ENCODE data around the gene DOK6. TPM values are rescaled to one million over a fixed set of nuclear protein-coding genes. Genes with fewer than 3 reads are reported as not detected.
A peak's percentile ranks its signal among the peaks of the same experiment; 100 is the strongest.

DOK6 gene
- total and polyA plus RNA-seq, 2 of the 13 experiments (the other 11 are each of a cell fraction or from before 2014, with no cell fraction given): 17.0 to 17.2 TPM

DNA sequence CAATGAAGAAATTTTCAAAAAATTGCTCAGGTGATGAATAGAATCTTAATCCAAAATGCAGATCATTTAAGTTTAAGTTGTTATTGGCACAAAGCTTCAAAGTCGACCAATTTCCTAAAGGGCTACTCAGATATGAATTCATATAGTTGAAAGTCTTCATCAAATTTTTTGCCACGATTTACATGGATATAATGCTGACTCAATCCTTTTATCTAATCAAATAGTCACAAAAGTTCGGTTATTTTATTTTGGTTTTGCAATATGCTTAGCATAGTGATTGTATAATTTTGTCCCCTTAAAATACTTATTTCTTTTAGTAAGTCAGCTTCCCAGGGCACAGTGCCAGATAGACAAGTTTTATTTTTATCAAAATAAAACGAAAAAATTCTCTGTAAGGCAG lies 319.7 kb downstream of the DOK6 start:
- no peak for FAIRE-seq
- WGBS (ENCODE audit: low lambda C conversion rate): 55% methylated on average over 4 of the region's 4 CpGs
- BruUV-seq (replicated peaks): no TSS peak
- no peak for DNase-seq (ENCODE audit: low spot score)
- intact Hi-C loops (cut with micrococcal nuclease; ENCODE audit: unreplicated experiment) (no loop called here), in situ Hi-C loops (cut with HindIII; ENCODE audit: extremely low pct_ligation_motif_present, low pct_unique_long_range_greater_than_20kb) (no loop called here)
- Histone ChIP-seq H3K9ac (ENCODE audit: insufficient read depth, low read depth, low read length) (no peak overlapping the region), H3K27ac (ENCODE audit: extremely low read length, insufficient read depth, low read length) (no peak overlapping the region), H3K4me3 (replicated peaks in 1 of 3; ENCODE audit: insufficient read depth in 1 of 3, low read depth in 2 of 3, low read length in 3 of 3) (no peak overlapping the region), H3K27me3 (ENCODE audit: control insufficient read depth in 1 of 2, insufficient read depth in 2 of 2, low read length in 2 of 2) (no peaks in the 10 kb centered on the region), H3K4me2 (ENCODE audit: low read depth, low read length) (no peak overlapping the region), H3K9me3 (ENCODE audit: low read length) (peaks cover 31% of the 10 kb centered on the region), H3K36me3 (replicated peaks in 1 of 2; ENCODE audit: control insufficient read depth in 1 of 2, insufficient read depth in 2 of 2, low read length in 2 of 2) (no peaks in the 10 kb centered on the region), H3K79me2 (ENCODE audit: insufficient read depth, low read length) (no peaks in the 10 kb centered on the region), H4K20me1 (ENCODE audit: insufficient read depth, low read length) (no peaks in the 10 kb centered on the region), H2AFZ (ENCODE audit: low read length) (no peak overlapping the region), H3K4me1 (ENCODE audit: insufficient read depth, low read length) (no peaks in the 10 kb centered on the region; the same call in 1 of the 2 replicates)
- CTCF ChIA-PET (ENCODE audit: low intra/inter-chr PET ratio, low total read pairs): no interaction called here
- POLR2A ChIA-PET: no interaction called here
- ATAC-seq: no peak
- no peak for TF ChIP-seq SSRP1 (CRISPR knock-in tag; IDR thresholded peaks at IDR 0.05)
- TF ChIP-seq, protein P1, sequence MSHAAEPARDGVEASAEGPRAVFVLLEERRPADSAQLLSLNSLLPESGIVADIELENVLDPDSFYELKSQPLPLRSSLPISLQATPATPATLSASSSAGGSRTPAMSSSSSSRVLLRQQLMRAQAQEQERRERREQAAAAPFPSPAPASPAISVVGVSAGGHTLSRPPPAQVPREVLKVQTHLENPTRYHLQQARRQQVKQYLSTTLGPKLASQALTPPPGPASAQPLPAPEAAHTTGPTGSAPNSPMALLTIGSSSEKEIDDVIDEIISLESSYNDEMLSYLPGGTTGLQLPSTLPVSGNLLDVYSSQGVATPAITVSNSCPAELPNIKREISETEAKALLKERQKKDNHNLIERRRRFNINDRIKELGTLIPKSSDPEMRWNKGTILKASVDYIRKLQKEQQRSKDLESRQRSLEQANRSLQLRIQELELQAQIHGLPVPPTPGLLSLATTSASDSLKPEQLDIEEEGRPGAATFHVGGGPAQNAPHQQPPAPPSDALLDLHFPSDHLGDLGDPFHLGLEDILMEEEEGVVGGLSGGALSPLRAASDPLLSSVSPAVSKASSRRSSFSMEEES (CRISPR knock-in tag; IDR thresholded peaks at IDR 0.05): no peak
- TF ChIP-seq ZNF616 (CRISPR knock-in tag; IDR thresholded peaks at IDR 0.05; ENCODE audit: low read depth): no peak
- no peak for TF ChIP-seq YEATS2 (CRISPR knock-in tag; IDR thresholded peaks at IDR 0.05; ENCODE audit: borderline replicate concordance)
- no peak for TF ChIP-seq ADNP (CRISPR knock-in tag; IDR thresholded peaks at IDR 0.05)
- no peak for TF ChIP-seq ZNF883 (CRISPR knock-in tag; IDR thresholded peaks at IDR 0.05; ENCODE audit: not compliant biosample characterization)
- no peak for TF ChIP-seq ZNF232 (CRISPR knock-in tag; IDR thresholded peaks at IDR 0.05; ENCODE audit: borderline replicate concordance)
- TF ChIP-seq MAFF (IDR thresholded peaks at IDR 0.05; ENCODE audit: low read depth, low read length): peak; percentile 72
- no peak for TF ChIP-seq ZNF510 (CRISPR knock-in tag; IDR thresholded peaks at IDR 0.05; ENCODE audit: low read depth)
- no peak for TF ChIP-seq BCL6 (CRISPR knock-in tag; IDR thresholded peaks at IDR 0.05)
- TF ChIP-seq, protein P2, sequence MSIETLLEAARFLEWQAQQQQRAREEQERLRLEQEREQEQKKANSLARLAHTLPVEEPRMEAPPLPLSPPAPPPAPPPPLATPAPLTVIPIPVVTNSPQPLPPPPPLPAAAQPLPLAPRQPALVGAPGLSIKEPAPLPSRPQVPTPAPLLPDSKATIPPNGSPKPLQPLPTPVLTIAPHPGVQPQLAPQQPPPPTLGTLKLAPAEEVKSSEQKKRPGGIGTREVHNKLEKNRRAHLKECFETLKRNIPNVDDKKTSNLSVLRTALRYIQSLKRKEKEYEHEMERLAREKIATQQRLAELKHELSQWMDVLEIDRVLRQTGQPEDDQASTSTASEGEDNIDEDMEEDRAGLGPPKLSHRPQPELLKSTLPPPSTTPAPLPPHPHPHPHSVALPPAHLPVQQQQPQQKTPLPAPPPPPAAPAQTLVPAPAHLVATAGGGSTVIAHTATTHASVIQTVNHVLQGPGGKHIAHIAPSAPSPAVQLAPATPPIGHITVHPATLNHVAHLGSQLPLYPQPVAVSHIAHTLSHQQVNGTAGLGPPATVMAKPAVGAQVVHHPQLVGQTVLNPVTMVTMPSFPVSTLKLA (IDR thresholded peaks at IDR 0.05): no peak
- peak; percentile 68 to 83; a peak in 3 of 4 replicates for TF ChIP-seq MAFK (conservative IDR thresholded peaks at IDR 0.05 in 1 of 2, IDR thresholded peaks at IDR 0.05 in 1 of 2; ENCODE audit: low read length in 2 of 2)
- no peak for TF ChIP-seq ZNF329 (CRISPR knock-in tag; IDR thresholded peaks at IDR 0.05; ENCODE audit: low read depth)
